Upper lobe of left lung (tissue), 4 donors: ENCODE data around the gene UBN1.

ENCODE experiments used
- EP300 ChIP-seq, 4 donors: sonication (generic); formaldehyde crosslinking; IDR thresholded peaks; one replicate each; pipeline ENCODE4 v1.5.1; 2017; ENCODE audit warnings: antibody characterized with exemption in 4 of 4, control low read depth in 2 of 4
- POLR2AphosphoS5 ChIP-seq, 2 donors: sonication (generic); formaldehyde crosslinking; IDR thresholded peaks; one replicate each; pipeline ENCODE4 v1.5.1; 2017; ENCODE audit warnings: antibody characterized with exemption in 2 of 2

DNA sequence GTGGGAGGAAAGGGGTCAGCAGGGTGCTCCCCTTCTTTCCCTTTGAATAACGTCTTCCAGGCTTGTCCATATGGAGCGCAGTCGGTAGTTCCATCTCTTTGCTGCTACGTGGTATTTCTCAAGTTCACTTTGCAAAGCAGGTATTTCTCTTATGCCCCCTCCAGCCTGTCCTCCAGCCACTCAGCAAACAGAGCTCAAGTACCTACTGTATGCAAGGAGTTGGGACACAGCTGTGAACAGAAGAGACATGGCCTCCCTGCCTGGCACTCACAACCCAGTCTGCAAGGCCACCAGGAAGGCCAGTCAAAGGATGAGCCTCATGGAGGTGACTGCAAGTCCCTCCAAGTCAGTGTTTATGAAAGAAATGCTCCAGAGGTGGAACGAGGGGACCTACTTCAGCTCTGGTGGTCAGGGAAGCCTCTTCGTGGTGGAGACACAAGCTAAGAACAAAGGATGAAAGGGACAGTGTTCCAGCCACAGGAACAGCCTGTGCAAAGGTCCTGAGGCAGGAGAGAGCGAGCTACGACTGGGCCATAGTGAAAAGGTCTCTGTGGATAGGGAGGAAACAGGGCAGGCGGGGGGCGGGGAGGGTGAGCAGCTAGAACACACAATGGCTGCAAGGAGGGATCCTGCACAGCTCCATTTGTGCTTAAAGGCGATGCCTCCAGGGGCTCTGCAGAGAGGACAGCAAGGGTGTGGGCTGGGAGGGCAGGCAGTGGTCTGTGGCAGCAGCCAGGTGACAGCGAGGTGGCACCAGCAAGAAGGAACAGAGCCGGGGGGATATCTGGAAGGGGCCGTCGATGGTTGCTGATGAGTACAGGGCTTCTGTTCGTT lies 57.0 kb downstream of the UBN1 start:
- no peak for TF ChIP-seq POLR2AphosphoS5 (IDR thresholded peaks at IDR 0.05)
- TF ChIP-seq EP300 (IDR thresholded peaks at IDR 0.05): no peak
